B cell (primary cell): ENCODE measurements around the gene GNG2. TPM values are rescaled to one million over a fixed set of nuclear protein-coding genes. Genes with fewer than 3 reads are reported as not detected.

Experiments used
- ATAC-seq: fragments of 200-7000 bp; cut with Tn5 transposase; one replicate; pipeline ENCODE4 v1.10.0; 2021; ENCODE audit warnings: low read depth, mild to moderate bottlenecking, moderate number of reproducible peaks, moderate library complexity
- CTCF ChIA-PET: fragments of 350-600 bp; sonication (Branson Sonifier 250); formaldehyde crosslinking; loops from one replicate; lab custom pipeline; 2021; ENCODE audit warnings: antibody characterized with exemption, inconsistent platforms; lab: Charles Lee
- POLR2A ChIA-PET: fragments of 350-600 bp; sonication (Branson Sonifier 250); formaldehyde crosslinking; loops from one replicate; lab custom pipeline; 2021; ENCODE audit warnings: antibody characterized with exemption; lab: Charles Lee
- DNase-seq: peaks from one replicate; pipeline ENCODE4 v3.0.0; 2013
- H2AFZ ChIP-seq: 2 replicates; pipeline ENCODE4 v1.6.1; 2012; ENCODE audit warnings: mild to moderate bottlenecking, low read depth, low read length; ENCODE audit not compliant: insufficient read depth, poor library complexity, severe bottlenecking
- H3K27ac ChIP-seq, 2 donors: 1 replicate in 1 of 2; 2 replicates in 1 of 2; pipeline ENCODE4 v1.5.1; 2012 to 2013; ENCODE audit warnings: low read length in 2 of 2, mild to moderate bottlenecking in 2 of 2, moderate library complexity in 1 of 2
- H3K27me3 ChIP-seq, 4 experiments: fragments of 200-600 bp in 1 of 4; sonication (generic) in 1 of 4; replicated peaks in 1 of 4; 1 replicate in 2 of 4; 2 replicates in 2 of 4; pipeline versions ENCODE4 v1.6.1 to v1.7.0; 2013 to 2016; ENCODE audit warnings: low read length in 3 of 4, mild to moderate bottlenecking in 2 of 4, mixed read lengths in 1 of 4, moderate library complexity in 1 of 4; ENCODE audit not compliant: insufficient read depth in 4 of 4, control insufficient read depth in 3 of 4; ENCODE audit errors: control extremely low read depth in 1 of 4
- H3K36me3 ChIP-seq, 2 experiments: replicated peaks in 1 of 2; 1 replicate in 1 of 2; 2 replicates in 1 of 2; pipeline versions ENCODE4 v1.6.1 to v1.7.1; 2013; ENCODE audit warnings: low read length in 1 of 2; ENCODE audit not compliant: insufficient read depth in 2 of 2, control insufficient read depth in 1 of 2; ENCODE audit errors: control extremely low read depth in 1 of 2, extremely low read depth in 1 of 2
- H3K4me1 ChIP-seq, 2 donors: fragments of 200-600 bp in 1 of 2; sonication (generic) in 1 of 2; 1 replicate in 1 of 2; 2 replicates in 1 of 2; pipeline versions ENCODE4 v1.5.1 to v1.6.1; 2013 to 2017; ENCODE audit warnings: low read length in 2 of 2; ENCODE audit not compliant: control insufficient read depth in 2 of 2, insufficient read depth in 2 of 2
- H3K4me2 ChIP-seq: replicated peaks from 2 replicates; pipeline ENCODE3; 2012; ENCODE audit warnings: mild to moderate bottlenecking, low read depth, low read length; ENCODE audit not compliant: poor library complexity, severe bottlenecking
- H3K4me3 ChIP-seq, 5 experiments: fragments of 200-600 bp in 1 of 5; sonication (generic) in 1 of 5; 1 replicate in 3 of 5; 2 replicates in 2 of 5; pipeline versions ENCODE4 v1.5.1 to v1.7.0; 2011 to 2016; ENCODE audit warnings: low read length in 4 of 5, mild to moderate bottlenecking in 4 of 5, low read depth in 2 of 5, control low read depth in 1 of 5, moderate library complexity in 1 of 5; ENCODE audit not compliant: insufficient read depth in 1 of 5; ENCODE audit errors: control extremely low read depth in 1 of 5, extremely low read depth in 1 of 5
- H3K79me2 ChIP-seq: fragments of 200-600 bp; sonication (generic); one replicate; pipeline ENCODE4 v1.6.0; 2016; ENCODE audit warnings: low read length; ENCODE audit not compliant: control insufficient read depth, insufficient read depth
- H3K9ac ChIP-seq: fragments of 200-600 bp; sonication (generic); 2 replicates; pipeline ENCODE4 v1.6.1; 2017; ENCODE audit warnings: mild to moderate bottlenecking, low read length, moderate library complexity
- H3K9me3 ChIP-seq, 3 donors: one replicate each; pipeline versions ENCODE4 v1.6.1 to v1.7.1; 2013; ENCODE audit warnings: low read length in 2 of 3; ENCODE audit not compliant: control insufficient read depth in 2 of 3, insufficient read depth in 1 of 3; ENCODE audit errors: control extremely low read depth in 1 of 3
- H4K20me1 ChIP-seq: 2 replicates; pipeline ENCODE4 v1.6.0; 2012; ENCODE audit warnings: mild to moderate bottlenecking, low read length; ENCODE audit not compliant: insufficient read depth, control insufficient read depth, poor library complexity, severe bottlenecking
- H3K27ac Mint-ChIP-seq: one replicate; pipeline ENCODE4 v1.8.0; 2021; ENCODE audit warnings: mixed read lengths
- H3K27me3 Mint-ChIP-seq: one replicate; pipeline ENCODE4 v1.8.0; 2021; ENCODE audit warnings: mixed read lengths
- H3K4me1 Mint-ChIP-seq: one replicate; pipeline ENCODE4 v1.8.0; 2021; ENCODE audit warnings: mixed read lengths
- H3K4me3 Mint-ChIP-seq: one replicate; pipeline ENCODE4 v1.8.0; 2021; ENCODE audit warnings: mixed read lengths
- H3K9me3 Mint-ChIP-seq: one replicate; pipeline ENCODE4 v1.8.0; 2022; ENCODE audit warnings: mixed read lengths; ENCODE audit not compliant: insufficient read depth
- CTCF ChIP-seq: fragments of 200-600 bp; IDR thresholded peaks from one replicate; pipeline ENCODE4 v1.8.0; 2022; ENCODE audit warnings: antibody characterized with exemption, mild to moderate bottlenecking
- EZH2 ChIP-seq: IDR thresholded peaks from 2 replicates; pipeline ENCODE4 v1.6.1; 2012; ENCODE audit warnings: borderline replicate concordance, low read depth, mild to moderate bottlenecking, moderate library complexity, low read length; ENCODE audit not compliant: insufficient read depth, poor library complexity, severe bottlenecking
- WGBS: methylation state at CpG from one replicate; pipeline ENCODE4 v1.1.5; 2013; ENCODE audit warnings: missing lambda C conversion rate; ENCODE audit not compliant: insufficient coverage; 5-methylcytosine and 5-hydroxymethylcytosine counted together
- intact Hi-C: fragments of 100-400 bp; cut with micrococcal nuclease; formaldehyde crosslinking; loops from one replicate; pipeline ENCODE4 v1.10.0; 2022
- polyA plus RNA-seq: library from polyadenylated mRNA; depleted of rRNA; stranded (reverse); fragments of >200 nt; gene quantifications from 2 replicates; pipeline ENCODE4 v1.2.3, GENCODE V29; 2012
- total RNA-seq, 2 donors: library from RNA; stranded (reverse); fragments of 120-200 nt in 1 of 2; gene quantifications; 1 replicate in 1 of 2; 2 replicates in 1 of 2; pipeline versions ENCODE4 v1.2.3 to v1.2.4, GENCODE V29; 2013 to 2022

GNG2 gene
- total and polyA plus RNA-seq, 2 donors (not counting 1 experiment from before 2014, with no cell fraction given) = 21.9 to 57.6 TPM

GRCh38 chr14:52010173-52010693 lies 149.8 kb downstream of the GNG2 start:
- H4K20me1 ChIP-seq = no peaks in the 10 kb centered on the region
- POLR2A ChIA-PET = no interaction called here
- no peak overlapping the region for H3K27ac ChIP-seq
- peaks cover 5 to 63% of the 10 kb centered on the region in 2 experiments for H3K36me3 ChIP-seq
- Mint-ChIP-seq H3K4me1 (no peaks in the 10 kb centered on the region), H3K4me3 (no peak overlapping the region), H3K27ac (no peak overlapping the region), H3K27me3 (no peaks in the 10 kb centered on the region), H3K9me3 (no peaks in the 10 kb centered on the region)
- TF ChIP-seq EZH2 = no peak
- TF ChIP-seq CTCF = no peak
- CTCF ChIA-PET = no interaction called here
- no peaks in the 10 kb centered on the region for H3K4me1 ChIP-seq
- H3K4me2 ChIP-seq = no peak overlapping the region
- WGBS = 100% methylated on average over 2 of the region's 3 CpGs
- H3K27me3 ChIP-seq = no peaks in the 10 kb centered on the region
- DNase-seq (no peak), ATAC-seq (no peak)
- H3K9ac ChIP-seq = no peak overlapping the region
- intact Hi-C loops = no loop called here
- H2AFZ ChIP-seq = no peak overlapping the region
- no peaks in the 10 kb centered on the region for H3K79me2 ChIP-seq
- no peaks in the 10 kb centered on the region for H3K9me3 ChIP-seq
- H3K4me3 ChIP-seq = no peak overlapping the region

GRCh38 chr14:52011523-52011922 lies 151.1 kb downstream of the GNG2 start:
- DNase-seq (no peak), ATAC-seq (no peak)
- Mint-ChIP-seq H3K27ac (no peak overlapping the region), H3K4me3 (no peak overlapping the region), H3K4me1 (no peaks in the 10 kb centered on the region), H3K27me3 (peaks cover 2% of the 10 kb centered on the region), H3K9me3 (no peaks in the 10 kb centered on the region)
- no peak for TF ChIP-seq CTCF
- no peak for TF ChIP-seq EZH2
- no peak overlapping the region for H2AFZ ChIP-seq
- no peak overlapping the region for H3K9ac ChIP-seq
- no peak overlapping the region for H3K4me2 ChIP-seq
- peaks cover 2 to 50% of the 10 kb centered on the region in 2 experiments for H3K36me3 ChIP-seq
- no peaks in the 10 kb centered on the region for H4K20me1 ChIP-seq
- ChIA-PET CTCF (no interaction called here), POLR2A (no interaction called here)
- 97% methylated on average over 6 of the region's 9 CpGs for WGBS
- H3K9me3 ChIP-seq = no peaks in the 10 kb centered on the region
- intact Hi-C loops = no loop called here
- H3K4me3 ChIP-seq = no peak overlapping the region
- H3K27me3 ChIP-seq = no peaks in the 10 kb centered on the region
- no peak overlapping the region for H3K27ac ChIP-seq
- H3K4me1 ChIP-seq = no peaks in the 10 kb centered on the region
- no peaks in the 10 kb centered on the region for H3K79me2 ChIP-seq
